ENCODE results near the gene CA5A. TPM values are rescaled to one million over a fixed set of nuclear protein-coding genes. Genes with fewer than 3 reads are reported as not detected.

The CA5A gene
- total and polyA plus RNA-seq, 2 of the 13 experiments (the other 11 are each of a cell fraction or from before 2014, with no cell fraction given) = 66.8 to 106 TPM

- peak; percentile 86; the same call in 1 of the 2 replicates for TF ChIP-seq KLF6 (CRISPR knock-in tag; IDR thresholded peaks at IDR 0.05)
- TF ChIP-seq HNRNPK (IDR thresholded peaks at IDR 0.05; ENCODE audit: low read depth, low read length, poor library complexity, severe bottlenecking) = peak; percentile 23
- no peak for TF ChIP-seq ZNF883 (CRISPR knock-in tag; IDR thresholded peaks at IDR 0.05; ENCODE audit: not compliant biosample characterization)
- TF ChIP-seq PHF5A (CRISPR knock-in tag; IDR thresholded peaks at IDR 0.05; ENCODE audit: low read depth, unreplicated experiment) = no peak
- TF ChIP-seq KLF15 (CRISPR knock-in tag; IDR thresholded peaks at IDR 0.05; ENCODE audit: borderline replicate concordance) = peak; percentile 74; the same call in 1 of the 2 replicates
- peak; percentile 94 for TF ChIP-seq RBM22 (optimal IDR thresholded peaks at IDR 0.05; ENCODE audit: low read length)
- peak; percentile 65 to 100; a peak in 3 of 4 replicates for TF ChIP-seq ATF4 (CRISPR knock-in tag; IDR thresholded peaks at IDR 0.05)
- TF ChIP-seq MTF2 (CRISPR knock-in tag; IDR thresholded peaks at IDR 0.05; ENCODE audit: borderline replicate concordance) = no peak
- TF ChIP-seq PITX1 (CRISPR knock-in tag; IDR thresholded peaks at IDR 0.05) = peak; percentile 72
- no peak for TF ChIP-seq NCOA5 (CRISPR knock-in tag; IDR thresholded peaks at IDR 0.05)
- no peak for TF ChIP-seq ZNF232 (CRISPR knock-in tag; IDR thresholded peaks at IDR 0.05; ENCODE audit: borderline replicate concordance)
- TF ChIP-seq ZSCAN29 (CRISPR knock-in tag; conservative IDR thresholded peaks at IDR 0.05) = no peak
- TF ChIP-seq TSC22D2 (CRISPR knock-in tag; IDR thresholded peaks at IDR 0.05; ENCODE audit: borderline replicate concordance) = peak; percentile 70; the same call in 1 of the 2 replicates
- TF ChIP-seq, protein P1, sequence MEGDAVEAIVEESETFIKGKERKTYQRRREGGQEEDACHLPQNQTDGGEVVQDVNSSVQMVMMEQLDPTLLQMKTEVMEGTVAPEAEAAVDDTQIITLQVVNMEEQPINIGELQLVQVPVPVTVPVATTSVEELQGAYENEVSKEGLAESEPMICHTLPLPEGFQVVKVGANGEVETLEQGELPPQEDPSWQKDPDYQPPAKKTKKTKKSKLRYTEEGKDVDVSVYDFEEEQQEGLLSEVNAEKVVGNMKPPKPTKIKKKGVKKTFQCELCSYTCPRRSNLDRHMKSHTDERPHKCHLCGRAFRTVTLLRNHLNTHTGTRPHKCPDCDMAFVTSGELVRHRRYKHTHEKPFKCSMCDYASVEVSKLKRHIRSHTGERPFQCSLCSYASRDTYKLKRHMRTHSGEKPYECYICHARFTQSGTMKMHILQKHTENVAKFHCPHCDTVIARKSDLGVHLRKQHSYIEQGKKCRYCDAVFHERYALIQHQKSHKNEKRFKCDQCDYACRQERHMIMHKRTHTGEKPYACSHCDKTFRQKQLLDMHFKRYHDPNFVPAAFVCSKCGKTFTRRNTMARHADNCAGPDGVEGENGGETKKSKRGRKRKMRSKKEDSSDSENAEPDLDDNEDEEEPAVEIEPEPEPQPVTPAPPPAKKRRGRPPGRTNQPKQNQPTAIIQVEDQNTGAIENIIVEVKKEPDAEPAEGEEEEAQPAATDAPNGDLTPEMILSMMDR (CRISPR knock-in tag; IDR thresholded peaks at IDR 0.05) = peak; percentile 39
- peak; percentile 70 for TF ChIP-seq SOX5 (CRISPR knock-in tag; IDR thresholded peaks at IDR 0.05; ENCODE audit: borderline replicate concordance)
- TF ChIP-seq, protein P2, sequence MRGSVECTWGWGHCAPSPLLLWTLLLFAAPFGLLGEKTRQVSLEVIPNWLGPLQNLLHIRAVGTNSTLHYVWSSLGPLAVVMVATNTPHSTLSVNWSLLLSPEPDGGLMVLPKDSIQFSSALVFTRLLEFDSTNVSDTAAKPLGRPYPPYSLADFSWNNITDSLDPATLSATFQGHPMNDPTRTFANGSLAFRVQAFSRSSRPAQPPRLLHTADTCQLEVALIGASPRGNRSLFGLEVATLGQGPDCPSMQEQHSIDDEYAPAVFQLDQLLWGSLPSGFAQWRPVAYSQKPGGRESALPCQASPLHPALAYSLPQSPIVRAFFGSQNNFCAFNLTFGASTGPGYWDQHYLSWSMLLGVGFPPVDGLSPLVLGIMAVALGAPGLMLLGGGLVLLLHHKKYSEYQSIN (CRISPR knock-in tag; IDR thresholded peaks at IDR 0.05; ENCODE audit: borderline replicate concordance) = no peak
- TF ChIP-seq, protein P3, sequence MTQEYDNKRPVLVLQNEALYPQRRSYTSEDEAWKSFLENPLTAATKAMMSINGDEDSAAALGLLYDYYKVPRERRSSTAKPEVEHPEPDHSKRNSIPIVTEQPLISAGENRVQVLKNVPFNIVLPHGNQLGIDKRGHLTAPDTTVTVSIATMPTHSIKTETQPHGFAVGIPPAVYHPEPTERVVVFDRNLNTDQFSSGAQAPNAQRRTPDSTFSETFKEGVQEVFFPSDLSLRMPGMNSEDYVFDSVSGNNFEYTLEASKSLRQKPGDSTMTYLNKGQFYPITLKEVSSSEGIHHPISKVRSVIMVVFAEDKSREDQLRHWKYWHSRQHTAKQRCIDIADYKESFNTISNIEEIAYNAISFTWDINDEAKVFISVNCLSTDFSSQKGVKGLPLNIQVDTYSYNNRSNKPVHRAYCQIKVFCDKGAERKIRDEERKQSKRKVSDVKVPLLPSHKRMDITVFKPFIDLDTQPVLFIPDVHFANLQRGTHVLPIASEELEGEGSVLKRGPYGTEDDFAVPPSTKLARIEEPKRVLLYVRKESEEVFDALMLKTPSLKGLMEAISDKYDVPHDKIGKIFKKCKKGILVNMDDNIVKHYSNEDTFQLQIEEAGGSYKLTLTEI (CRISPR knock-in tag; conservative IDR thresholded peaks at IDR 0.05) = no peak
- TF ChIP-seq ZMYM2 (CRISPR knock-in tag; IDR thresholded peaks at IDR 0.05) = peak; percentile 11; the same call in 1 of the 2 replicates
- no peak for TF ChIP-seq RORA (CRISPR knock-in tag; IDR thresholded peaks at IDR 0.05)
- TF ChIP-seq ZNF550 (CRISPR knock-in tag; IDR thresholded peaks at IDR 0.05; ENCODE audit: borderline replicate concordance) = 0 out of 2 replicates have a peak, but pooled peaks have one; percentile 38
- TF ChIP-seq, protein P4, sequence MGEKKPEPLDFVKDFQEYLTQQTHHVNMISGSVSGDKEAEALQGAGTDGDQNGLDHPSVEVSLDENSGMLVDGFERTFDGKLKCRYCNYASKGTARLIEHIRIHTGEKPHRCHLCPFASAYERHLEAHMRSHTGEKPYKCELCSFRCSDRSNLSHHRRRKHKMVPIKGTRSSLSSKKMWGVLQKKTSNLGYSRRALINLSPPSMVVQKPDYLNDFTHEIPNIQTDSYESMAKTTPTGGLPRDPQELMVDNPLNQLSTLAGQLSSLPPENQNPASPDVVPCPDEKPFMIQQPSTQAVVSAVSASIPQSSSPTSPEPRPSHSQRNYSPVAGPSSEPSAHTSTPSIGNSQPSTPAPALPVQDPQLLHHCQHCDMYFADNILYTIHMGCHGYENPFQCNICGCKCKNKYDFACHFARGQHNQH (CRISPR knock-in tag; IDR thresholded peaks at IDR 0.05) = peak; percentile 74
- 0 out of 2 replicates have a peak, but pooled peaks have one; percentile 93 for TF ChIP-seq PCBP1 (IDR thresholded peaks at IDR 0.05; ENCODE audit: borderline replicate concordance, low read depth, low read length)
These were observed 82.8 kb downstream of the CA5A start (continued) for GRCh38 chr16:87853411-87854052.
